ENCODE measurements around the gene GNG13. TPM values are rescaled to one million over a fixed set of nuclear protein-coding genes. Genes with fewer than 3 reads are reported as not detected.

GNG13 gene
- total RNA-seq, 2 donors from 2014 or later: not detected

DNA sequence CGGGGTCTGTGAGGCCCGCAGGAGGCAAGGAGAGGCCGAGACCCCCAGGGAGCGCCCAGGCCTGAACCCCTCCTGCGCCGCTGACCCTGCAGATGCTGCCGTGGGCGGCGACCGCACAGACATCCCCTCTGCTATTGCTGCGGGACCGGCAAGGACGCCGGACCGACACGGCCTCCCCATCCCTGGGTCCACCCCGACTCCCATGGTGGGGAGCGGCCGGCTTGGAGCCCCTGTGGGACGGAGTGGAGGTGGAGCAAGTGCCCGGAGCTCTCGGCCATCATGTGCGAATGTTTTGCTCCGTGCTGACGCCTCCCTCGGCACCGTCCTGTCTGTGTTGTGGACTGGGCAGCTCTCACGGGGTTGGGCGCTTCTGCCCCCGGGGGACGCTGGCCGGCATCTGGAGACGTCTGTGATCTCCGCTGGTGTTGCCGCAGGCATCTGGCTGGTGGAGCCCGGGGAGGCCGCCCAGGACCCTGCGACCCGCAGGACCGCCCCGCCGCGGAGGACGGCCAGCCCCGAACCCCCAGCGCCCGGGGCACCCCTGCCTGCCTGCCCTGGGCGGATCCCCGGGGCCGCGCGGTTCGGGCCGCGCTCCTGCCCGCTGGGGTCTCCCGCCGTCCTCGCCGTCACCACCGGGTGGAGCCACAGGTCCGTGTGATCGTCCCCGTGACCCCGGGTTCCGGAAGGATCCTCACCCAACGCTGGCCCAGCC, 12.8 kb upstream of the GNG13 start:
- H3K4me1 ChIP-seq: peaks cover 0 to 18% of the 10 kb centered on the region in 2 donors
- no peak overlapping the region for H3K27ac ChIP-seq
- DNase-seq (ENCODE audit: low spot score): no peak
- H3K36me3 ChIP-seq: no peaks in the 10 kb centered on the region
- H3K27me3 ChIP-seq: peaks cover 0 to 15% of the 10 kb centered on the region in 2 donors
- H3K9me3 ChIP-seq: no peaks in the 10 kb centered on the region
- peak overlapping the region; percentile 19 to 39 for H3K4me3 ChIP-seq
- TF ChIP-seq CTCF (IDR thresholded peaks at IDR 0.05): peak; percentile 52 to 78

DNA sequence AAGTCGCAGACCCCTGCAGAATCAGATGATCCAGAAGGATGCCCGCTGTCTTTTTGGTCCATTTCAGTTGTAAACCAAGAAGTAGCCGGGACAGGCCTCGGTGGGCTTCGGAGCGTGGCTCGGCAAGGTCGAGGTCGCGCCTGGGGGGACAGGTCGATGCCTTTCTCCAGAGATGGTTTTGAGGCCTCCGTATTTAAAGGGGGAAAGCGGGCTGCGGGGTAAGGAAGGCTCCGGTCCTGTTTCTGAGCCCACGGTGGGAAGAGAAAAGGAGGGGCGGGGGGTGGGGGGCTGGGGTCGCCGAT, 7.5 kb upstream of the GNG13 start:
- H3K9me3 ChIP-seq: no peaks in the 10 kb centered on the region
- H3K27ac ChIP-seq: peak overlapping the region; percentile 90 to 92
- no peak for DNase-seq (ENCODE audit: low spot score)
- no peak for TF ChIP-seq CTCF (IDR thresholded peaks at IDR 0.05)
- peak overlapping the region; percentile 77 to 92 for H3K4me3 ChIP-seq
- H3K36me3 ChIP-seq: no peaks in the 10 kb centered on the region
- no peaks in the 10 kb centered on the region for H3K27me3 ChIP-seq
- H3K4me1 ChIP-seq: peaks cover 0 to 24% of the 10 kb centered on the region in 2 donors

GRCh38 chr16:807347-808084, 7.0 kb upstream of the GNG13 start:
- no peaks in the 10 kb centered on the region for H3K27me3 ChIP-seq
- H3K27ac ChIP-seq: peak overlapping the region; percentile 90 to 92
- peaks cover 0 to 24% of the 10 kb centered on the region in 2 donors for H3K4me1 ChIP-seq
- no peak for TF ChIP-seq CTCF (IDR thresholded peaks at IDR 0.05)
- DNase-seq (ENCODE audit: low spot score): peak; percentile 95
- no peaks in the 10 kb centered on the region for H3K36me3 ChIP-seq
- H3K9me3 ChIP-seq: no peaks in the 10 kb centered on the region
- H3K4me3 ChIP-seq: peak overlapping the region; percentile 77 to 92

- H3K4me3 ChIP-seq: no peak overlapping the region
- H3K27me3 ChIP-seq: peaks cover 0 to 12% of the 10 kb centered on the region in 2 donors
- no peak for DNase-seq (ENCODE audit: low spot score)
Observed at GRCh38 chr16:805474-805873, 4.9 kb upstream of the GNG13 start.

More at GRCh38 chr16:805474-805873, 4.9 kb upstream of the GNG13 start:
- H3K4me1 ChIP-seq: peaks cover 0 to 24% of the 10 kb centered on the region in 2 donors
- no peaks in the 10 kb centered on the region for H3K36me3 ChIP-seq
- TF ChIP-seq CTCF (IDR thresholded peaks at IDR 0.05): no peak
- H3K9me3 ChIP-seq: no peaks in the 10 kb centered on the region
- H3K27ac ChIP-seq: no peak overlapping the region
